WTC11 (cell line): Measurements from ENCODE around the gene CDH13.

Source experiments
- CREM ChIP-seq: sonication (generic); formaldehyde crosslinking; IDR thresholded peaks from 2 replicates; pipeline ENCODE4 v1.8.1; 2022; ENCODE audit warnings: mild to moderate bottlenecking, missing genetic modification reagents, moderate library complexity
- CTCF ChIP-seq: fragments of 200-600 bp; IDR thresholded peaks from 2 replicates; pipeline ENCODE4 v1.8.0; 2022; ENCODE audit warnings: antibody characterized with exemption
- HMGXB4 ChIP-seq: sonication (generic); formaldehyde crosslinking; IDR thresholded peaks from 2 replicates; pipeline ENCODE4 v1.8.1; 2023; ENCODE audit warnings: mild to moderate bottlenecking, moderate library complexity, missing genetic modification reagents
- MAX ChIP-seq: sonication (generic); formaldehyde crosslinking; IDR thresholded peaks from 2 replicates; pipeline ENCODE4 v1.8.0; 2022; ENCODE audit warnings: mild to moderate bottlenecking, missing genetic modification reagents
- NFYB ChIP-seq: sonication (generic); formaldehyde crosslinking; conservative IDR thresholded peaks from 2 replicates; pipeline ENCODE4 v1.8.0; 2022; ENCODE audit warnings: low read depth, missing genetic modification reagents
- RELA ChIP-seq: sonication (generic); formaldehyde crosslinking; IDR thresholded peaks from 2 replicates; pipeline ENCODE4 v1.8.1; 2022; ENCODE audit warnings: missing genetic modification reagents, mild to moderate bottlenecking, borderline replicate concordance
- TEAD4 ChIP-seq: sonication (generic); formaldehyde crosslinking; IDR thresholded peaks from 2 replicates; pipeline ENCODE4 v1.8.0; 2022; ENCODE audit warnings: mild to moderate bottlenecking, missing genetic modification reagents

GRCh38 chr16:83206426-83206825 is 579.7 kb downstream of the CDH13 start:
- TF ChIP-seq TEAD4 (CRISPR knock-in tag) (no peak), CTCF (no peak), CREM (CRISPR knock-in tag) (no peak), NFYB (CRISPR knock-in tag) (no peak), HMGXB4 (CRISPR knock-in tag) (no peak), MAX (CRISPR knock-in tag) (no peak), RELA (no peak)
